ENCODE data around the gene ABCA3. TPM values are rescaled to one million over a fixed set of nuclear protein-coding genes. Genes with fewer than 3 reads are reported as not detected.

ABCA3 gene
- total RNA-seq, 2 experiments from 2014 or later = 7.0 to 7.7 TPM

GRCh38 chr16:2285731-2286191 is 54.8 kb downstream of the ABCA3 start:
- H3K27ac Mint-ChIP-seq = no peak overlapping the region
- H3K27me3 Mint-ChIP-seq = no peaks in the 10 kb centered on the region
- Histone ChIP-seq H3K27ac (ENCODE audit: low read depth in 1 of 2, low read length in 2 of 2) (no peak overlapping the region), H3K4me1 (ENCODE audit: insufficient read depth, low read length) (no peaks in the 10 kb centered on the region), H3K27me3 (ENCODE audit: control insufficient read depth in 1 of 2, insufficient read depth in 2 of 2, low read length in 2 of 2) (no peaks in the 10 kb centered on the region), H3K36me3 (ENCODE audit: insufficient read depth, low read length) (peaks cover 5% of the 10 kb centered on the region), H3K4me3 (ENCODE audit: low read length) (no peak overlapping the region), H3K9me3 (ENCODE audit: control insufficient read depth in 1 of 2, insufficient read depth in 1 of 2, low read length in 2 of 2) (no peaks in the 10 kb centered on the region)
- ATAC-seq (ENCODE audit: poor library complexity) (no peak), DNase-seq (no peak)
- no peak overlapping the region for H3K4me3 Mint-ChIP-seq
- H3K9me3 Mint-ChIP-seq = no peaks in the 10 kb centered on the region
- H3K4me1 Mint-ChIP-seq (ENCODE audit: low read depth) = no peaks in the 10 kb centered on the region
- ChIA-PET CTCF (no interaction called here), POLR2A (no interaction called here)
- intact Hi-C loops (cut with DNase I, micrococcal nuclease) = no loop called here
- peaks cover 5% of the 10 kb centered on the region for H3K36me3 Mint-ChIP-seq (ENCODE audit: low read depth)
- TF ChIP-seq CTCF (IDR thresholded peaks at IDR 0.05) = no peak

GRCh38 chr16:2284797-2285576 is 55.5 kb downstream of the ABCA3 start:
- POLR2A ChIA-PET = no interaction called here
- ATAC-seq (ENCODE audit: poor library complexity) (no peak), DNase-seq (no peak)
- no peak for TF ChIP-seq CTCF (IDR thresholded peaks at IDR 0.05)
- Histone ChIP-seq H3K4me1 (ENCODE audit: insufficient read depth, low read length) (no peaks in the 10 kb centered on the region), H3K27ac (ENCODE audit: low read depth in 1 of 2, low read length in 2 of 2) (no peak overlapping the region), H3K27me3 (ENCODE audit: control insufficient read depth in 1 of 2, insufficient read depth in 2 of 2, low read length in 2 of 2) (no peaks in the 10 kb centered on the region), H3K9me3 (ENCODE audit: control insufficient read depth in 1 of 2, insufficient read depth in 1 of 2, low read length in 2 of 2) (no peaks in the 10 kb centered on the region), H3K4me3 (ENCODE audit: low read length) (no peak overlapping the region), H3K36me3 (ENCODE audit: insufficient read depth, low read length) (peaks cover 2% of the 10 kb centered on the region)
- CTCF ChIA-PET = no interaction called here
- Mint-ChIP-seq H3K36me3 (ENCODE audit: low read depth) (peaks cover 5% of the 10 kb centered on the region), H3K4me1 (ENCODE audit: low read depth) (no peaks in the 10 kb centered on the region), H3K27me3 (no peaks in the 10 kb centered on the region), H3K27ac (no peak overlapping the region), H3K9me3 (no peaks in the 10 kb centered on the region), H3K4me3 (no peak overlapping the region)
- intact Hi-C loops (cut with DNase I, micrococcal nuclease) = no loop called here

DNA sequence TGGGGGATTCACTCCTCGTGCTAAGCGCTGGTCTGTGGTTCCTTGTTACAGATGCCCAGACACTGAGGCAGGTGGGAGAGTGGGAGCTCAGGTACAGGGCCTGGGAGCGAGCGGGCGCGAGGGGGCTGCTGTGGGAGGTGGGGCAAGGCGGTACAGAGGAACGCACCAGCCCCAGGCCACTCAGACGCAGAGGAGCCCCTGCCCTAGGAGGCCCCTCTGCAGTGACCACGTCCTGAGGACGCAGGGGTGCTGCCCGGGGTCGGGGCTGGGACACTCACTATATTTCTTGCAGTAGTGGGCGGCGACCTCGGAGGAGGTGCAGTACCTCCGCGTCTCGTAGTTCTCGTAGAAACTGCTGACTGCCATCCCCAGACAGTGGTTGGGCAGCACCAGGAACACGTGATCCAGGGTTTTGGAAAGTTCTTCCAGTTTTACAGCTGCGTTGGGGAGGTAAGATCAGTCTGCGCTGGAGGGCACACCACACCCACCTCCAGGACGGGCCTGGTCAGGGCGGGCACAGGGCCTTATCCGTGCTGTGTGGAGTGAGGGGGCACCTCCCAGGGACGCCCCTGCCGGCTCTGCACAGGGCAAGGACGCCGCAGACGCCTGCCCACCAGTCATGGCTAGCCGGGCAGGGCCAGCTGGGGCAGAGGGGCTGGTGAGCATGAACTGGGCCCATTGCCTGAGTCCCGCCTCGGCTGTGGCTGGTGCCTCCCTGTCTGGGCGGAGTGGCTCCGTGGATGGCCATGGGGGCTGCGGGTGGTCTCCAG is 56.3 kb downstream of the ABCA3 start:
- intact Hi-C loops (cut with DNase I, micrococcal nuclease) = no loop called here
- H3K4me1 ChIP-seq (ENCODE audit: insufficient read depth, low read length) = no peaks in the 10 kb centered on the region
- no peak for DNase-seq
- no peaks in the 10 kb centered on the region for H3K27me3 ChIP-seq (ENCODE audit: control insufficient read depth in 1 of 2, insufficient read depth in 2 of 2, low read length in 2 of 2)
- Mint-ChIP-seq H3K36me3 (ENCODE audit: low read depth) (peaks cover 5% of the 10 kb centered on the region), H3K4me3 (no peak overlapping the region), H3K4me1 (ENCODE audit: low read depth) (no peaks in the 10 kb centered on the region), H3K27me3 (no peaks in the 10 kb centered on the region), H3K27ac (no peak overlapping the region), H3K9me3 (no peaks in the 10 kb centered on the region)
- POLR2A ChIA-PET = no interaction called here
- ATAC-seq (ENCODE audit: poor library complexity) = no peak
- H3K36me3 ChIP-seq (ENCODE audit: insufficient read depth, low read length) = no peaks in the 10 kb centered on the region
- no peak overlapping the region for H3K27ac ChIP-seq (ENCODE audit: low read depth in 1 of 2, low read length in 2 of 2)
- H3K9me3 ChIP-seq (ENCODE audit: control insufficient read depth in 1 of 2, insufficient read depth in 1 of 2, low read length in 2 of 2) = no peaks in the 10 kb centered on the region
- TF ChIP-seq CTCF (IDR thresholded peaks at IDR 0.05) = no peak
- H3K4me3 ChIP-seq (ENCODE audit: low read length) = no peak overlapping the region
- CTCF ChIA-PET = no interaction called here
